Skin of body (tissue), 2 donors: ENCODE measurements around the gene PTX3. TPM values are rescaled to one million over a fixed set of nuclear protein-coding genes. Genes with fewer than 3 reads are reported as not detected.

ENCODE experiments used
- DNase-seq: peaks from one replicate; lab custom pipeline; 2025; lab: John Stamatoyannopoulos, UW
- total RNA-seq: library from RNA; depleted of rRNA; stranded (reverse); fragments of >200 nt; gene quantifications from one replicate; pipeline ENCODE4 v1.2.3, GENCODE V29; 2014

PTX3 gene
- 24.6 TPM for total RNA-seq

- peak; percentile 84 for DNase-seq
Observed at GRCh38 chr3:157436583-157437291, at the start of gene PTX3. Gene PTX3 (plus strand): TSS chr3:157436850. CDS start chr3:157436934, 84 bp downstream.

DNA sequence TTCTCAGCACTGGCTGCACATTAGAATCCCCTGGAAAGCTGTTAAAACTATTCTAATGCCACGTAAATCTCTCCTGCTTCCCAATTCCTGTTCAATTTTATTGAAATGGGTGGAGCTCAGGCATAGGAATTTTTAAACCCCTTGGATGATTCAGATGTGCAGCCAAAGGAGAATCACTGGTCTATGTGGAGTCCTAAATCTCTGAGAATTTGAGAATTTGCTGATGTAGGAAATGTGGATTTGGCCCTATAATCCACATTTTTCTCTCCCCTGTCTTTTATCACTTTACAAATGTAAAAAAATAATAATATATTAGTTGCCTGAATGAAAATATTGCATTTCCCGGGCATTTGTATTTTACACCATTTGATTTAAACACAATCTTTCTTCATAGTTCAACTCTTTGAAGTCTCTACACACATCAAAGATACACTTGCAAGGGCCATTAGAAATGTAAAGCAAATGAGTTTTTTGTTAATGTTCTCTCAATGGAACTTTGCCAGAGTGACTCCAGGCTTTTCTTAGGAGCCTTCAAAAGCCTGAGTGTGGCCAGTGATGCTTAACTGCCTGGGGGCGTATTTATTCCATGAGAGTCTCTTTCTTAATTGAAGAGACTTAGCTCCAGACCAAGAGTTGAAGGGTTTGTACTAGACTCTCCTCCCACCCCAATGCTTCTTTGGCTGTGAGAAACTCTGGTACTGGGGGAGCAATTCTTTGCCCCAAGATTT lies 48.8 kb upstream of the PTX3 start:
- no peak for DNase-seq

DNA sequence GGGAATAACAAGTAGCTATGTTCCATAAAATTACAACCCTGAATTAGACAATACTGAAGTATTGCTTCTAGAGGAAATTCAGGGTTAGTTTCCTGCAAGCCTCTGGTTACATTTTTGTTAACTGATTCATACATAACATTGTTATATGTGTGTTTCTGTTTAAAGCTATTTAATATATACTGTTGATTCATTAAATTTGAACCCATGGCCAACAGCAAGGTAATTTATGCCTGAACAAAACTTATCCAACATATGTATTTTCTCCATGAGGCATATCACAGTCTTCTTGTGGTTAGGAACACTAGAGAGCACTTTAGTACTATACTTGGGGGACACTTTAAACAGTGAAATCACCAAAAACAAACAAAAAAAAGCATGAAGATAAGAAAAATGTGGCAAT lies 47.7 kb upstream of the PTX3 start:
- no peak for DNase-seq

- DNase-seq = no peak
Observed at GRCh38 chr3:157390713-157391515, 45.7 kb upstream of the PTX3 start.

DNA sequence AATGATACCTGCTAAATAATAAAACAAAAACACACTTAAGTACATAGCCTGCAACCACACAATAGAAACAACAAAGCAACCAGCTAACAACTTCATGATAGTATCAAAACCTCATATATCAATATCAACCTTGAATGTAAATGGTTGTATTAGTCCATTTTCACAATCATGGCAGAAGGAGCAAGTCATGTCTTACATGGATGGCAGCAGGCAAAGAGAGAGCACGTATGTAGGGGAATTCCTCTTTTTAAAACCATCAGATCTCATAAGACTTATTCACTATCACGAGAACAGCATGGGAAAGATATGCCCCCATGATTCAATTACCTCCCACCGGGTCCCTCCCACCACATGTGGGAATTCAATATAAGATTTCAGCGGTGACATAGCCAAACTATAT lies 44.5 kb upstream of the PTX3 start:
- no peak for DNase-seq

DNA sequence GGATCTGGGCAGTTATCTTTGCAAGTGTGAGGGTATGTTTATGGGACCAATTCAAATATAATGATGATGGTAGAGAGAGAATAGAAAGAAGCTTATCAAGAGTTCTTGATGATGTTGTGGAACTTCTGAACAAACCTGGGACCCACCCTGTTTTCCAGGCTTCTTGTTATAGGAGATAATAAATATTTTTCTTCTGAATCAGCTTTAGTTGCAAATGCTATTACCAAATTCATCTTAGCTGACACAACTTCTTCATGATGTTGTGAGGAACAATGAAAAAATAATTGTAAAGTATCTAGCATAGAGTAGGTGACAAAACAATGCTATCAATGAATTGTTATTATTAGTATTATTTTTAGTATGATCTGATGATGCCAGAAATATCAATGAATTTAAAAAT lies 43.5 kb upstream of the PTX3 start:
- DNase-seq = no peak

GRCh38 chr3:157394411-157394810 lies 42.2 kb upstream of the PTX3 start:
- DNase-seq = no peak

DNA sequence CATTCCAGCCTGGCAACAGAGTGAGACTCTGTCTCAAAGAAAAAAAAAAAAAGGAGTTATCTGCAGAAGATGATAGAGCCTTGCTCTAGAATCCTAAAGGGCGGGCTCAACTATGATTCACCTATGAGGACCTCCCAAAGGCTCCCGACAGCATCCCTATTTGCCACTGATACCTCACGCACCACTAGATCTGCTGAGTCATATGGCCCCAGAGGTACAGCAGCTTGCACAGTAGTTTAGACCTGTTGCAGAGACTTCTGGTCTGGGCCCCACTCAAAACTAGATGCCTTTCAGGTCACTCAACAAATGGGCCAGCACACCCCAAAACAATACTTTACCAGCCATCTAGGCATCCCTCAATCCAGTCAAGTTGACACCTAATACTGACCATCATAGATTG lies 38.1 kb upstream of the PTX3 start:
- DNase-seq = no peak

DNA sequence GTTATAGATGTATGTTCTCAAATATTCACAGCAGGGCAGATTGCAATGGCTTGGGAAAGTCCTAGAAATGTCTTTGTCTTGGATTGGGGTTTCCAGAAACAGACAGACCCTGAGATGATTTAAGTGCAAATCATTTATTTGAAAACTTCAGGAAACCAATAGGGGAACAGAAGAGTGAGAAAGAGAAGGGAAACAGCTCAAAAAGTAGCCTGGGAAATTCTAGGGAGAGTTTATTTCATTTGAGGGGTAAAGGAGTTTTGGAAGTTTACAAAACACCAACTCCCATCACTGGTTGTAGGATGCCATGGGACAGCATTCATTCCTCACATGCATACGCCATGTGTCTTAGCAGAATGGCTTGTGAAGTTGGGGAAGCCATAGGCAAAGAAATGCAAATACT lies 32.3 kb upstream of the PTX3 start:
- DNase-seq = no peak

DNA sequence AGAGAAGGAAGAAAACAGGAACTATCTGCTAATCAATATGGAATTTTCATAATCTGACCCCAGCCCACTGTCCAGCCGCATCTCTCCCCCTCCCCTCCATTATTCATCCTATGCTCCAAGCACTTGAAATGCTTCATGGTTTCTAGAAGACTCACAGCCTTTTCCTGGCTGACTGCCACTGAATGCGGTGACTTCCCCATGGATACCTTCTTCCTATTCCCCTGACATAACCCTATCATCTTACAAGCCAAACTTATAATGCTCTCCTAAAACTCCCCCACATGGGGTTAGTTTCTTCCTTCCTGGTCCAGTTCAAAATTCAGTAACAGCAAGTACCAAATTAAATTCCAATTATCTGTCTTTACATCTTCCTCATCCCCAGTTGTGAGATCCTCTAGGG lies 31.2 kb upstream of the PTX3 start:
- DNase-seq = no peak

DNA sequence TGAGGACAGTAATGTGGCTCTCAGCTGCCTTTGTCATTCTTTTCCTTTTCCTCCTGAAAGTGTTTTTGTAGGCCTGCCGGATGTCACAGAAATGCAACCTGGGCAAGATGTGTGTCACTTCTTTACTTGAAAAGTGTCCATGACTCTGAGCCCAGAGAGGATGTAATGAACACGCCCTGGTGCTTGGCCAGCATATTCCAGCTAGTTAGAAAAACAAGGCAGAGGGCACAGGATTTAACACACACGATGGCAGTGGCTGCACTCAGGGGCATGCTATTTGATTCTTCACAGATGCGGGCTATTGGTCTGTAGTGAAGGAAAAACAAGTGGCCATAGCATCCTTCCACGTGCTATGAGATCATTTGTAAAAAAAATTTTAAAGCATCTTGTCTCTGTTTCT lies 30.3 kb upstream of the PTX3 start:
- no peak for DNase-seq

GRCh38 chr3:157407769-157408168 lies 28.9 kb upstream of the PTX3 start:
- DNase-seq = no peak

GRCh38 chr3:157408499-157409149 lies 28.0 kb upstream of the PTX3 start:
- no peak for DNase-seq

DNA sequence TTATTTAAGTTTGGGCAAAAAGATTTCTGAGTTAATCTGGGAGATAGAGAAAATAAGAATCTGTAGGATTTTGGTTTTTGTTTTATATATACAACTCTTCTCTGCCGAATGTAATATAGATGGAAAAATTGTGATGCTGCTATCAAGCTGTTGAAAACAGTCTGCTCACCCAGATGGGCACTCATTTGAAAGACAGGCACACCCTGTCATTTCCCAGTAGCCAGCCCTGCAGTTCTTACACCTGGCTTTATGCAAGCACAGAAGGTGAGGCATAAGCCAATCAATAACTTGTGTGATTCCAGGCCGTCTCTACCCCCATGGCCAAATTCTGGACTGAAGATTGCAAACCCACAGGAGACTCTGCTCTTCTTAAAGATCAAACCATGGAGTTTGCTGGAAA lies 27.1 kb upstream of the PTX3 start:
- DNase-seq = no peak

- DNase-seq = no peak
Observed at GRCh38 chr3:157410945-157411344, 25.7 kb upstream of the PTX3 start.

- no peak for DNase-seq
Observed at GRCh38 chr3:157412323-157412855, 24.3 kb upstream of the PTX3 start.

DNA sequence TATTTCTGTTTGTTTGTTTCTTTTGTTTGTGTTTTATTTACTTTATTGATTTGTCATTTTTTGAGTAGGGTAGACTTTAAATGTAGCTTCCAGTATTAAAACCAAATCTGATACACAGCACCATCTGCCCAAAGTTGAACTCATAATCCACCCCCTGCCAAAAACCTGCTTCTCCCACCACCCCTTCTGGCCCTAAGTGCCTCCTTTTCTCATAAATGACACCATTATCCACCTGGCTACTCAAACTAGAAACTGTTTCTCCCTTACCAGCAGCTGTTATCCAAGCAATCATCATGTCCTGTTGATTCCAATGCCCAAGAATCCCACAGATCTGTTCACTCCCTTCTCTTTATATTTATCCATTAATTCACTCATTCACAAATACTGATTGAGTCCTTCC lies 21.8 kb upstream of the PTX3 start:
- no peak for DNase-seq

- no peak for DNase-seq
Observed at GRCh38 chr3:157416347-157417087, 20.1 kb upstream of the PTX3 start.

GRCh38 chr3:157417247-157417646 lies 19.4 kb upstream of the PTX3 start:
- no peak for DNase-seq

DNA sequence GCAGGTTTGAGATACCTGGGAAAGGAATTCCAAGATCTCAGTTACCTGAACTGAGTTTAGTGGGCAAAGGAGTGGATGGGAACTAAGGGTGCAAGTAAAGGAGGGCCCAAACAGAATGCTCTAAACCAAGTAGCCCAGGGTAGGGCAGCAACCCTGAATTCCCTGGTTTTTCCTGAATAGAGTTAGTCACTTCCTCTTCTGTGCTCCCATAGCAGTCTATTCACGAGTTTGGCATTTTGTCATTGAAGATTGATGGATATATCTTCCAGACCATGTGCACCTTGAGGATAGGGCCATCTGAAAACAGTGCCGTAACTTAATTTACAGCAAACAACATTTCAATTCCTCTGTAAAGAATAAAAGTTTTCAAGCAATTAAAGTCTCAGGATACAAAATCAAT lies 18.5 kb upstream of the PTX3 start:
- DNase-seq = no peak

DNA sequence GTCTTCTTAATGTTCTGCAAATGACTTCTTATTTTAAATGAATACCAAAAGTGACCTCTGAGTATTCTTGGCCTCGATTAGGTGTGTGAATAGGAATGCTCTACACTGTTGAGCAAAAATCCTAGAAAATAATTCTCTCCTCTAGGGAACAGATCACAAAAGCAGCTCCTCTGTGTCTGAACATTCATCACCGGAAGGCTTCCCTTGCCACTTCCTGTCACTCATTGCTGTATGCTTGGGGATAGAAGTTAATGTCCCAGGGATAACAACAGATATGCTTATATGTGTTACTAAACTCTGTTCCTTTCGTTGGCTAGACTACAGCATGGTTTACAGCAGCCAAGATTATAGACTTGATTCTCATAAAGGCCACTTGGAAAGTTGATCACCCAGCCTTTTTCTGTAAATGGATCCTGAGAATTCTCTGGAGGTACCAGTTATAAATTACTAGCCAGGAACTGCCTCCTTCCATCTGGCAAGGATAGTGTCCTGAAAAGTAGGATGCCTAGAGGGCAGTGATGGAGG lies 16.0 kb upstream of the PTX3 start:
- DNase-seq = no peak
